Measurements from ENCODE around the gene ADRB1.

Gene ADRB1

GRCh38 chr10:114095559-114096337 lies 52.1 kb downstream of the ADRB1 start:
- no peak for DNase-seq

Measured in activated effector memory CD4-positive, alpha-beta T cell treated with anti-CD3 and anti-CD28 coated beads, Interleukin-2, amount 50 U/mL, for 16 hours (primary cell).